ENCODE measurements around the gene MAMLD1. TPM values are rescaled to one million over a fixed set of nuclear protein-coding genes. Genes with fewer than 3 reads are reported as not detected.

Gene MAMLD1
- total RNA-seq, 1 donor from 2014 or later: 0.72 TPM

DNA sequence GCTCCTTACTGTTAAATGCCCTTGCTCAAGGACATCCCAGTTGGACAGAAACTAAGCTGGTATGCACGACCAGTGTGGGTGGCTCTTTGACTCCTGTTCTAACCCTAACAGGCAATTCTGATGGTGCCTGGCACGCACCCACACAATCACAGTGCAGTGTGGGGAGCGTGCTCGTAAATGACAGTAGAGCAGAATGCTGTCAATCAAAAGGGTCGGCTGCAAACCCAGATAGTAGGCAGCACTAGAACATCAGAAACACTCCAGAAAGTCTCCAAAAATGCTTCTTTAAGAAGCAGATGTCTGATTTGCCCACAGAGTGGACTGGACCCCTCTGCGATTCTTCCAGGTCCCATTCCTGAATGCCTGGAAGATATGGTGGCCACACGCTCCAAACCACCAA, 167.7 kb downstream of the MAMLD1 start:
- DNase-seq (ENCODE audit: low spot score): no peak

DNA sequence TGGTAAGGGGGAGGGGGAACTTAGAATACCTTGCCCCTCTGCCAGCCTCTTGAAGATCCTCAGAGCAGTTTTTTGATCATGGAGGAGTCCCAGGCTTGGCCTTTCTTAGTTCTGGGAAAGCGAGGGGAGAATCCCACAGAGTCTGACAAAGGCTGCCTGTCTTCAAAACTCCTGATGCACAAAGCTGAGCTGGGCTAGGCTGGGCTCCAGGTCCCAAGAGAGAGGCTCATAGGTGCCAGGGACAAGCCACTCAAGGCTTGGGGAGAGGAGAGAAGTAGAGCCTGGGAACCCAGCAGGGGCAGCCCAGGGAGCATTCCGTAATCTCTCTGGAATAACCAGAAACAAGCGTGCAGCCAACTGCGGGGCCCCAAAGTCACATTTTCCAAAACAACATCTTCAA, 168.3 kb downstream of the MAMLD1 start:
- DNase-seq (ENCODE audit: low spot score): no peak

DNA sequence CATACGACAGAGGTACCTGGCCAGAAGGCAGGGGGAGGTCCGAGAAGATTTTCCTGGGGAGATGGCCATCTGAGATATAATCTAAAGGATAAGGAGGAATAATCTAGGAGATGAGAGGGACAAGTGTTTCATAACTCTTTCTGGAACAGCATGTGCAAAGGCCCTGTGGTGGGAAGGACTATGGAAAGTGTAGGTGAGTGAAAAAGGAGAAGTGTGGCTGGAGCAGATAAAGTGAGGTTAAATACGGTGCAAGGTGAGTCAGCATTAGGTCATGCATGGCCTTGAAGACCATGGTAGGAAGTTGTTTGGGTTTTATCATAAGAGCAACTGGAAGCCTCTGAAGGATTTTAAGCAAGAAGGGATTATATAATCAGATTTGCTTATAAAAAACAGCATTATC, 170.7 kb downstream of the MAMLD1 start:
- DNase-seq (ENCODE audit: low spot score): no peak

DNA sequence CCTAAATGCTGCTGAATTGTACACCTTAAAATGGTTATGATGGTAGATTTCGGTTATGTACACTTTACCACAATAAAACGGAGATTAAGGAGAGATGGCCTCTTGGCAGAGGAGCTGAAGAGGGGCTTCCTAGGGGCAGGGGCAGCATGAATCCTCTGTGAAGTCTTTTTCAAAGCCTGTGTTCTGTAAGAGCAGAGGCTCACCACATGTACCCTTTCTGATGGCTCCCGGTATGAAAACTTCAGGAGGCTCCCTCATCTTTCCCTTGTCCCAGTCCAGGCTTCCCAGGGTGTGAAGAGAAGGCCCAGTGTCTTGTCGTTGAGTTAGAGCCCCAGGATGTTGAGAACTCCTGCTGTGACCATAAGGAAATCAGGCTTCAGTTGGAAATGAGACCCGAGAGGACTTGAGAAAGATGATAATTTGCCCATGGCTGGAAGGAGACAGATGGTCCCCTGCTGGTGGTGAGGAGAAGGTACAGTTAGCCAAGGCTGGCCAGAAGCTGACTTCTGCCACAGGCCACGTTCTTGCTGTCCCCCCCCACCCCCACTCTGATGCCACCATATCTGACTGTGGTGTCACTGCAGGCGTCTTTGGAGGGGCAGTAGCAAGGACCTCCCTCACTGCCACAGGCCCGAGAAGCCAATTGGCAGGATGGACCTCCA, 173.5 kb downstream of the MAMLD1 start:
- no peak for DNase-seq (ENCODE audit: low spot score)

DNA sequence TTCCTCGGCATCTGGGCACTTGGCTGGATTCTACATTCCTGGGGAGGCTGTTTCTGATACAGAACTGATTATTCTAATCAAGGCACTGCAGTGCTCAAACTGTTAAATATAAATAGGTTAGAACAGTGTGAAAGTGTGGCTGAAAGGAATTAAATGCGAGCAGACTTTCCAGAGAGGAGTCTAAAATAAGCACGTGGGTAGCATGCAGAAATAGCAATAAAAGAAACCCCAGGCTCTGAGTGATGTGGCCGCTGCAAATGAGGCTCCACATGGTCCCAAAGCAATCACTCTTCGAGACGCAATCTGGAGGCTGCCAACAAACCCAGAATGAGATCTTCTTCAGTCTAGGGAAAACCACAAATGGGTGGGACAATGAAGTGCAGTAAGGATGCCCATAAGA, 174.7 kb downstream of the MAMLD1 start:
- DNase-seq (ENCODE audit: low spot score): no peak

DNA sequence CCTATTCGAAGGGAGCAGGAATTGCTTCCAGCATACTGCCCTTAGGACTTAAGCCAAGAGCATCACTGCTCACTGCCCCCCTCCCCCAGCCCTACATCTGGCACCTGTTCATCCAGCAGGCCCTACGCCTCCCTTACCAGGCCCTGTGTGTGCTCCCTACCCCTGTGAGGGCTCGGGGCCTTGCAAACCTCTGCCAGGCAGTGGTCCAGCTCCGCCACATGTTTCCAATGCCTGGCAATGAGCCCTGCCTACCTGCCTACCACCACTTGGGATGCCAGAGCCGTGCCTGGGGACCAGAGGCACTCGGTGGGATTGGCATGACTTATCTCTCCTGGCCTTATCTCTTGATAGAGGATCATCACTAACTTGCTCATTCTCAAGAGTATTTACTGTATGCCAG, 177.8 kb downstream of the MAMLD1 start:
- DNase-seq (ENCODE audit: low spot score): no peak

DNA sequence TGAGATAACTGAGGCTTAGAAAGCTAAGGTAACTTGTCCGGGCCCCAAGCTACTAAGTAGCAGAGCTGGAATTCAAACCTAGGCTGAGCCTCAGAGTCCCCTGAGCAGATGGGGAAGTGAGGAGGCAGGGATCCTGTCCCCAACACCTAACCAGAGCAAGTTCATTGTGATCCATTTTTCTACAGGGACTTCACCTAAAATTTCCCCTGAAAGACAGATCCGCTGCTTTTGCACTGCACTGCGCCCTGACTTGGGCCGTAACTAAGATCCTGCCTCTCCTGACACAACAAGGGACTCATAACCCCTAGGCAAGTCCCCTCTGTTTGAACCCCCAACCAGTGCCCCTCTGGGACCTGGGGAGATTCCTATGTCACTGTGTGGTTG, 179.7 kb downstream of the MAMLD1 start:
- DNase-seq (ENCODE audit: low spot score): no peak

DNA sequence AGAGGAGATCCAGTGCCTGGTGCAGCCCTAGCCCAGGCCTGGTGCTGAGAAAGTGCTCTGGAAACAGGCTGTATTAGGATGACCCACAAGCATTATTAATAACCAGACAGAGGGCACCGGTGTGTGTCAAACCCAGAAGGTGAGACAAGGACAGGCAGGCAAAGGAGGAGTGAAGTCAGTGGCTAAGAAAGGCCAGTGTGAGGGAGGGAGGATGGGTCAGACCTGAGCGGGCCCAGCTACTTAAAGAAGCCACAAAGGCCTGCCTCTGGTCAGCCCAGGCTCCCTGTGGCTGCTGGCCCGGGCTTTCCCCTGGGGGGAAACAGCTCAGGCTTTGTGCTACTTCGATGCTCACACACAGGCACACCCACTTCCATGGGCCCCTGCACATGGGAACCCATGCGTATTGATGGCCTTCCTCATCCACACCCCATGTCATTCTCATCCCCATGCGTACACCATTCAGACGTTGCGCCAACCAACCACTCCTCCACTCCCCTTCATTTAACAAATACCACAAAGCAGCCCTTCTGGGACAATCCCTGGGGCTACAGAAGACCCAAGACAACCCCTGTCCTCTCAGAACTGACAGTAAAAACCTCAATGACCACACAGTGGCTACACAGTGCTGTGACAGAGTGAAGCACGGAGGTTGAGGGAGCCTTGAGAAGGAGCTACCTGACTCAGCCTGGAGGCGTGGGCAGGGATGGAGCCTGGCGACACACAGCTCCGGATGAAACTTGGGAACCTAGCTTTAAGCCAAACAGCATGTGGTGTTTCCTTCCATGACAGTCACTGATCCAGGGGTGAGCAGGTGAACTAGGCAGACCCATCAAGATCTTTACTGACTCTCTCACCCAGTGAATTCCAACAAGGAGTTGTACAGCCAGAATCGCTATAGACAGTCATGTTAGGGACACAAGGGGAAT, 180.4 kb downstream of the MAMLD1 start:
- no peak for DNase-seq (ENCODE audit: low spot score)

DNA sequence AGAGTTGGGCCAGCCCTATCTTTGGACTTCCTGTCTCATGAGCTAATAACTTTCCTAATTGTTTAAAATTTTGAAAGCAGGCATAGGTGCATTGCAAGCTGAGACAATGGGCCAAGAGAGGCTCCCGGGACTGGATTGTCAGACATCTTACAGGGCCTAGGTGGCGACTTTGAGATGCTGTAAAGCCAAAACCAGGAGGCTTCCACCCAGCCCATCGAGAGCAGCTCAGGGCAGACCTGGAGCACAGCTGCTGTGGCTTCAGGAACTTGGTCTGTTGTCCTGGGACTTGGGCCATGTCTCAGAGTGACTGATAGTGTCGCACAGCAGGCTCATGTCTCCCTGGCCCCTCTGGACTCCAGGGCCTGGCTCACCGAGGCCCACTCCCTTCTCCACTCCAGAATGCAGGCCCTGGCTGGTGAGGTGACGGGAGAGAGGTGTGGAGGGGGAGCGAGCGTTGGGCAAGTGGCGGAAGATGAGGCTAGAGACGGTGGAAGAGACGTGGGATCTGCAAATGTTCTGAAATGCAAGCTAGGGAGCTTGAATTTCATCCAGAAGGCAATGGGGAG, 181.2 kb downstream of the MAMLD1 start:
- no peak for DNase-seq (ENCODE audit: low spot score)

DNA sequence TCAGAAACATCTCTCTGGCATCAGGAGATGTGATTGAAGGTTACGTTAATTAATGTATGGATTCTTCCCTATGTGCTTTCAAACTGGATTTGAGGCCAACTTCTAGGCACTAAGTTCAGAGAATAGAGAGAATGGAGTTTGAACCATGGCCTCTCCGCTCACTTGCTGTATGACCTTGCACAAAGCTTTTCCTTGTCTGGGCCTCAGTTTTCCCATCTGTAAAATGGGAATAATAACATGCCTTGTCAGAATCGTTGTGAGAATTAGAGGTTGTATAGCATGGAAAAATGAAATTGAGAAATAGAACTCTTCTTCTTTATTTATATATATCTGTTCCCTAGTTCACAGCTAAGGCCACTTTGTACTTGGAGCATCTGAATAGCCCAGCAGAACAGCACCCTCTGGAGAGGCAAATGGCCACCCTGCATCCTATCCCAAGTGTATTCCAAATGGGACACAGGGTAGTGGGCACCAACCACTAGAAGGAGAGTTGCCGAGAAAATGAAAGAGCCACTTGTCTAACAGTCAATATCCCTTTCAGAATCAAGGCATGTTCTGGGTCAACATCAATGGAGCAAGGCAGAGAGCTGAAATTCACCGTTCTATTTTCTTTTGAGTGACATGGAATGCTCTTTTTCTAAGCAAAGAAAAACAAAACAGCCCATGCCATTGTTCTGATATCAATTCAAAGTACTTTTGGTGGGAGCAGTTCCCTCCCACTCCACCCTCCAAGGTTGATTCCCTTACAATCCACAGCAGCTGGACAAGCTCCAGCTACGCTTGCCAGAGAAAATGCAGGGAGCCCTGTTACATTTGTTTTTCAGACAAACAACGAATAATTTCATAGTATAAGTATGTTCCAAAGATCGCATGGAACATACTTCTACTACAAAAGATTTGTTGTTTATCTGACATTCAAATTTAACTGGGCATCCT, 182.0 kb downstream of the MAMLD1 start:
- no peak for DNase-seq (ENCODE audit: low spot score)

DNA sequence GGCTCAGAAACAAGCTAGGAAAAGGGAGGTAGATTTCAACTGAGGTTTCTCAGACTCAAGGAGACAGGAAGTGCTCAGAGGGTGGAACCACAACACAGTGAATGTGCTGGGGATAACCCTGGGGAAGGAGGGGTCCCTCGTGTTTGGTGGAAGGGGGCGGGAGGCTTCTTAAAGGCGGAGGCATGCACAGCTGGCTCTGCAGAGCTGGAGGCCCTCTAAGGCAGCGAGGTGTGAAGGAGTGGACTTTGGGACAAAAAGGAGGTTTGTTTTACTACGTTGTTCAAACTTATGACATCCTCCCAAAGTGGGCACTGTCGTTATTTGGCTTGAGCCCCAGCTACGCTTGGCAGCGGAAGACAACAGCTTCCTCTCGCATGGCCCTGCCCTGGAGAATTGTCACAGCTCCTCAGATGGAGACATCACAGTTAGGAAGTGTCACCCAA, 183.6 kb downstream of the MAMLD1 start:
- DNase-seq (ENCODE audit: low spot score): peak; percentile 62

DNA sequence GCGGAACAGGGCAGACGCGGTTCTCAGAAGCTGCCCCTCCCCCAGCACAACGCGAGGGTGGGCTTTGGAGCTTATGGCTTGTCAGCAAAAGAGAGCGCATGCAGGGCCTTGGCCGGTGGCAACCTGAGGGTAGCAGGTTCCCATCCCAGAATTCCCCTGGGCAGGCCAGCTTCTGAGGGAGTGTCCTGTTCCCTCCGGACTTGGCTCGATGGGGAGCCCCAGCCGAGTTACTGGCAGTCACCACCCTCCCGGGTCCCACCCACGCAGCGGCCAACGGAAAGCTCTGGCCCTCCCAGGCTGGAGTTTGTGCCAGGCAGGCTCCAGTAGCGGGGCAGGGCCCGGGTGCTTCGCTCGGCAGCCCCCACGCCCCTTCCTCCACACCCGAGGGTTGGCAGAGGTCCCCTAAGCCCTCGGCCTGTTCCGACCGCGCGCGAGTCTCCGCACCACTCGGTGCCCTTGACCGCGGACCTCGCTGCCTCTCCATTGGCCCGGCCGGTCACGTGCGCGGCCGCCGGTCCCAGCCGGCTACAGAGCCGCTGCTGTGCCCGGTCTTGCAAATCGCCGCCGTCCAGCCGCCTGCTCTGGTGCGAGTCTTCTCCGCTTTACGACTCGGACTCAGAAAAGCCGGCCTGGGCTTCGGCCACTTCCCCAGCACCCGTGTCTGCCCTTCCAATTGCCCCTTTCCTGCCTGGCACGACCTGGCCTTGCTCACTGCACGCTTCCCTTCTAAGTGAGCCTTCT, 184.4 kb downstream of the MAMLD1 start:
- peak; percentile 62 for DNase-seq (ENCODE audit: low spot score)

DNA sequence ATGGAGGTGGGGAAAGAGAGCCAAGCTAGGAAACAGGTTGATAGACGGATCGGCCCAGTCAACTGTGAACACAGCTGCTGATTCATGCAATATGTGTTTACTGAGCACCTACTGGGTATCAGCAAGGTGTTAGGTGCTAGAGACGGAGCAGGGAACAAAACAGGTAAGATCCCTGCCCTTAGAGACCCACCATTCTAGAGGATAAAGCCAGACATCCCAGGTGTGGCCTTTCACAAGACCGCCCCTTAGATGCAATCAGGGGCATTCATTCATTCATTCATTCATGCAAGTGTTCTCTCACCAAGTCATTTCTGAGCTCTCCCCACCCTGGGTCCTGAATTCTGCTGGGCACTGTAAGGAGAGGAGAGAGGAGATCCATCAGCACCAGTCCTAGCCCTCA, 185.1 kb downstream of the MAMLD1 start:
- DNase-seq (ENCODE audit: low spot score): no peak

DNA sequence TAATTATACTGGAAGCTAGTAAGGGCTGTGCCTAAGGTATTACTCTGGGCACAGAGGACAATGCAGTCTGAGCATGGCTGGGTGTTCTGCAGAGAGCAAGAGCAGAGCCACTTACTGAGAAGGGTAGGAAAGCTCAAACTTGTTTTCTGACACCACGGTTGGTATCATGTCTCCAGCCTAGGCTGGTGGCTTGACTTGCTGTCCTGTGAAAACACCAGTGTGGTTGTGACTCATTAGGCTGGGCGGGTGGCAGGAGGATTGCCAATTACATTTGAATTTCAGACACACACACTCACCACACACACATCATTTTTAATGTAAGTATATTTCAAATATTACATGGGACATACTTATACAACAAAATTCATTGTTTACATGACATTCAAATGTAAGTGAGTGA, 185.6 kb downstream of the MAMLD1 start:
- no peak for DNase-seq (ENCODE audit: low spot score)

DNA sequence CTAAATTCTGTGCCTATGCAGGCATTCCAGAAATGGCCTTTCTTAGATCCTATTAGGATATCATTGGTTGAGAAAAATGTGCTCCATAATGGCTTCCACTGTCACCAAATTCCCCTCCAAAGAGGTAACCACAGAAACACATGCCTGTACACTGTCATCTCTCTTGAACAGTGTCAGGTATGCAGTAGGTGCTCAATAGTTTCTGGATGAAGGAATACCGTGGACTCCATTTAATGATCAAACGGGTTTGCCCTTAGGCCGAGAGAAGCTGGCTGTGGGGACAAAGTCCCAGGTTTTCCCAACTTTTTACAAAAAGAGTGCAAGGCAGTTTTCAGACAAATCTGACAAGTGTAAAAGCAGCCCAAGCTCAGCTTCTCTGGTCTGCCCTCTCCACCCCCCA, 188.8 kb downstream of the MAMLD1 start:
- no peak for DNase-seq (ENCODE audit: low spot score)

DNA sequence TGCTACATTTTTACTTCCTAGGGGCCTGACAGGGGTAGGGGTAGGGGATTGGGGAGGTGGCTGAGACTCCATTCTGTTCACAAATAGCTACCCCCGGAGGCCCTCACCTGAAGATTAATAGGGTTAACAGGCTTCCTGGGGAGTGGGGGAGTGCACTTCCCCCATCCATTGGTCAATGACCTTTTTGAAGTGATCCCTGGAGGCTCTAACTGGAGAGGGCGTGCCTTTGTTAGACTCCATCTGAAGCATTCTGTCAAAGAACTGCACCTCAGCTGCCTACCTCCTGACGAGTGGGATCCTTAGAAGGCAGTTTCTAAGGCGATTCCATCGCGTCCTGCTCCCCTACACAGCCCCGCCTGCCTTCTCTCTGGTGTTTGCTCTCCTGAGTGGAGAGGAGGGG, 195.3 kb downstream of the MAMLD1 start:
- no peak for DNase-seq (ENCODE audit: low spot score)

Other genes with a start within 250 kb of the MAMLD1 start
- gene MTM1, start 205.3 kb downstream of the MAMLD1 start, total RNA-seq (ENCODE audit: insufficient read depth, low replicate concordance): 15.9 TPM